Mucosa of stomach (tissue), 1 donor: Measurements from ENCODE around the gene CABP2.
"Not testable (repeated sequence)": the region's sequence is repeated elsewhere in the genome, so short reads cannot be mapped to it uniquely, and the experiment has no call there.

ENCODE experiments used
- H3K27me3 ChIP-seq: one replicate; pipeline ENCODE4 v1.7.0; 2013; ENCODE audit warnings: mild to moderate bottlenecking, low read length; ENCODE audit not compliant: control insufficient read depth, insufficient read depth
- H3K36me3 ChIP-seq: one replicate; pipeline ENCODE4 v1.7.0; 2013; ENCODE audit warnings: low read length; ENCODE audit not compliant: control insufficient read depth, insufficient read depth
- H3K4me1 ChIP-seq: one replicate; pipeline ENCODE4 v1.7.0; 2013; ENCODE audit warnings: mild to moderate bottlenecking, low read length; ENCODE audit not compliant: control insufficient read depth, insufficient read depth
- H3K4me3 ChIP-seq: one replicate; pipeline ENCODE4 v1.7.0; 2013; ENCODE audit warnings: low read length
- H3K9ac ChIP-seq: one replicate; pipeline ENCODE4 v1.7.0; 2013; ENCODE audit warnings: mild to moderate bottlenecking, low read length, moderate library complexity
- H3K9me3 ChIP-seq: one replicate; pipeline ENCODE4 v1.7.0; 2013; ENCODE audit warnings: mild to moderate bottlenecking, low read length, moderate library complexity; ENCODE audit not compliant: control insufficient read depth
- donor health status: Pancreatic carcinoma.

The CABP2 gene

DNA sequence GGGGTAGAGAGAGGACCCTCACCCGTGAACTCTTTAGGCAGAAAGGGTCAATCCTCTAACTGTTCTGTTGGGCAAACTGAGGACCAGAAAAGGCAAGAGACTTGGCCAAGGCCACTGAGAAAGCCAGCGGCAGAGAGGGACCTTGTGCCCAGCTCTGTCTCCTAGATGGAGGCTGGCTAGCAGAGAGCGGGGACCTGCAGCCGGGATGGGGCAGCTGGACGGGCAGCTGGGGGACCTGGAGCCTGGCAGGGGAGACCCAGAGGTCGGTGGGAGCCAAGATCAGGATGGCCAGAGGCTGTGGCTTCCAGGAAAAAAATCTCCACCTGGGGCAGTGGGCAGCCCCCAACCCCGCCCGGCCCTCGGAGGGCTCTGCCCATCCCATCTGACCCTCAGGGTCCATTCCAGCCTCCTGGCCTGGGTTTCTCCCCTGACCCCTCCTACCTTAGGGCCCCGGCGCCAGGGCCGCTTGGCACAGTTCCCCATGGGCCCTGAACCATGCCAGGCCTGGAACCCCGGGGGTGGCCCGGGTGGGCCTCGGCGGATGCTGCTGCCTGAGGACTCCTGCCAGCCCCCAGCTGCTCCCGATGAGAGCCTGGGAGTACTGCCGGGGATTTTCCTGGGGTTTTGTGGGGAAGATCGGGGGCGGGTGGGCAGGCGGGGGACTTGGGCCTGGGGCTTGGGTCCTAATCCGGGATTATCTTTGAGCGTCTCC lies at the start of gene CABP2:
Gene CABP2, minus strand, starts transcription at position 603 of the 712 bp plus-strand sequence. Its CDS starts 120 bp downstream, at position 483.
- Histone ChIP-seq H3K4me3 (no peak within 1 kb of the TSS), H3K4me1 (peaks cover 15% of the 10 kb centered on the region), H3K9me3 (no peaks in the 10 kb centered on the region), H3K36me3 (no peaks in the 10 kb centered on the region), H3K27me3 (no peaks in the 10 kb centered on the region), H3K9ac (no peak within 1 kb of the TSS)

DNA sequence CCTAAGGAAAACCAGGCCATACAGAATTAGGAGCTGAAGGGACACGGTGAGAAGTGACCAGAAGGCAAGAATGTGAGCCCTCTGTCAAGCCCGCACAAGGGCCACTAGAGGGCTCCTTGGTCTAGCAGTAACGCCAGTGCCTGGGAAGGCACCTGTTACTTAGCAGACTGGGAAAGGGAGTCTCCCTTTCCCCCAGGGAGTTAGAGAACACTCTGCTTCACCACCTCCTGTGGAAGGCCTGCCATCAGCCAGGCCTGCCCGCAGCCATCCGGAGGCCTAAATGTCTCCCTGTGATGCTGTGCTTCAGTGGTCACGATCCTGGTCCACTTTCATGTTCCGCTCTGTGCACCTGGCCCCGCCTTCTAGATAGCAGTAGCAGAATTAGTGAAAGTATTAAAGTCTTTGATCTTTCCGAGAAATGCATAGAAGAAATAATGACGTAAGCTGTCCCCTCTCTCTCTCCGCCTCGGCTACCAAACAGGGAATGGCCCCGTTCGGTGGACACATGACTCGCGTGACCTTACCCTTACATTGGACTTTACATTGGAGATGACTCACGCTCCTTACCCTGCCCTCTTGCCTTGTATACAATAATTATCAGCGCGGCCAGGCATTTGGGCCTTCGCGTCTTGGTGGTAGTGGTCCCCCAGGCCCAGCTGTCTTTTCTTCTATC lies 49.6 kb upstream of the CABP2 start:
- H3K36me3 ChIP-seq = no peaks in the 10 kb centered on the region
- H3K27me3 ChIP-seq = peaks cover 9% of the 10 kb centered on the region
- peaks cover 18% of the 10 kb centered on the region for H3K4me1 ChIP-seq
- H3K4me3 ChIP-seq = no peak overlapping the region
- H3K9ac ChIP-seq = peak overlapping the region; percentile 41
- no peaks in the 10 kb centered on the region for H3K9me3 ChIP-seq

DNA sequence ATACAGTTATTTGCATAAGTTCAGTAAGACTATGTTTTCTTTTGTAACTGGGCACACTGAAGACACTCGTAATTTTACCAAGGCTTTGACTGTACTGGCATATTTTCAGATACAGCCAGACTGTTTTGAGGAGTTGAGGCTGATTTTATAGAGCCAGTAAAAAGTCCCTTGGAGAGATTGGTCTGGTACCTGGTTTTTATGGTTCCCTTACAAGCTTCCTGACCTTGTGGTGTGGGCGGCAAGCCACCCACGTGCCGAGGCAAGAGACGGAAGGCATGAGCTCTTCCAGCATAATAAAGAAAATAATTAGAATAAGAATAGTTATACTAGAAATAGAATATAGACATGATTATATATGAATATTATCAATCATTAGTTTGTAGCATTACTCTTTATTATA lies 49.1 kb upstream of the CABP2 start:
- H3K36me3 ChIP-seq = no peaks in the 10 kb centered on the region
- H3K4me3 ChIP-seq = no peak overlapping the region
- H3K4me1 ChIP-seq = peaks cover 12% of the 10 kb centered on the region
- no peaks in the 10 kb centered on the region for H3K9me3 ChIP-seq
- no peak overlapping the region for H3K9ac ChIP-seq
- peaks cover 6% of the 10 kb centered on the region for H3K27me3 ChIP-seq

DNA sequence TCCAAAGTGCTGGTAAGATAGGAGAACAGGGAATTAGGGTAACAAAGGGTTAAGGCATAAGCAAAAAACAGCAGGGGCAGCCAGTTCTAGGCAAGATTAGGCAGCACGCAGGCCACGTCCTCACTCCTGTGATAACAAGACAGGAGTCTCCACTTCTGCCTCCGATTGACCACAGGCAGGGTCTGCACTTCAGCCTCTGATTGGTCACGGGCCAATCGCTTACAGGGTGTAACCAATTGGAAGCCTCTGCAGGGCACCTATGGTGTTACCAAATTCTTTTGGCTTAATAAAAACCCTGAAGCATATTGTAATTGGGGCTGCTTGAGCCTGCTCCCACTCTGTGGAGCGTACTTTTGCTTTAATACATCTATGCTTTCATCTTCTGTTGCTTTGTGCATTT lies 48.2 kb upstream of the CABP2 start:
- no peaks in the 10 kb centered on the region for H3K36me3 ChIP-seq
- peaks cover 4% of the 10 kb centered on the region for H3K27me3 ChIP-seq
- no peak overlapping the region for H3K9ac ChIP-seq
- H3K4me3 ChIP-seq = no peak overlapping the region
- H3K4me1 ChIP-seq = peaks cover 6% of the 10 kb centered on the region
- no peaks in the 10 kb centered on the region for H3K9me3 ChIP-seq

DNA sequence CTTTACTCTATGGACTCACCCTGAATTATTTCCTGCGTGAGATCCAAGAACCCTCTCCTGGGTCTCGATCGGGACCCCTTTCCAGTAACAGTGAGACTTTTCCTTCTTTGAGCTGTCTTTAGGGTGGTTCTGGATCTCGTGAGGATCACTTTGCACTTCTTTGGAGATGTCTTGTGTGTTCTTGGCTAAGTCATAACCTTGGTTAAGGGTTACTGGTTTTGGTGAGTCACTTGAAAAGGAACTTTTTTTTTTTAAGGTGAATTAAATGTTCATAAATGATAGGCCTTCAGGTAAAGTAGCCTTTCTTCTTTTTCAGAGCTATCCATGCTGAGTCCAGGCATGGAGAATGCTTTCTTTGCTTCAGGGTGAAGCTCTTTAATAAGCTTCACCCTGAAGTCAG lies 41.0 kb upstream of the CABP2 start:
- no peak overlapping the region for H3K9ac ChIP-seq
- peaks cover 17% of the 10 kb centered on the region for H3K4me1 ChIP-seq
- no peak overlapping the region for H3K4me3 ChIP-seq
- no peaks in the 10 kb centered on the region for H3K27me3 ChIP-seq
- H3K36me3 ChIP-seq = no peaks in the 10 kb centered on the region
- H3K9me3 ChIP-seq = no peaks in the 10 kb centered on the region

DNA sequence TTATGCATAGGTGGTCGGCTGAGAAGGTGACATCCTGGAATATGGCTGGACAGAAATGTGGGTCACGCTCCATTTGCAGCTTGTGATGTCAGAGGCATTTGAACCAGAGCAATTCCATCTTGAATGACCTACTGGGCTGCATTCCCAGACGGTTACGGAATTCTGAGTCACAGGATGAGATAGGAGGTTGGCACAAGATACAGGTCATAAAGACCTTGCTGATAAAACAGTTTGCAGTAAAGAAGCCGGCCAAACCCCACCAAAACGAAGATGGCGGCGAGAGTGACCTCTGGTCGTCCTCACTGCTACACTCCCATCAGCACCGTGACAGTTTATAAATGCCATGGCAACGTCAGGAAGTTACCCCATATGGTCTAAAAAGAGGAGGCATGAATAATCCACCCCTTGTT lies 40.5 kb upstream of the CABP2 start:
- H3K4me1 ChIP-seq = peaks cover 22% of the 10 kb centered on the region
- not testable (repeated sequence) for H3K4me3 ChIP-seq, H3K9me3 ChIP-seq, H3K36me3 ChIP-seq, H3K27me3 ChIP-seq, H3K9ac ChIP-seq

DNA sequence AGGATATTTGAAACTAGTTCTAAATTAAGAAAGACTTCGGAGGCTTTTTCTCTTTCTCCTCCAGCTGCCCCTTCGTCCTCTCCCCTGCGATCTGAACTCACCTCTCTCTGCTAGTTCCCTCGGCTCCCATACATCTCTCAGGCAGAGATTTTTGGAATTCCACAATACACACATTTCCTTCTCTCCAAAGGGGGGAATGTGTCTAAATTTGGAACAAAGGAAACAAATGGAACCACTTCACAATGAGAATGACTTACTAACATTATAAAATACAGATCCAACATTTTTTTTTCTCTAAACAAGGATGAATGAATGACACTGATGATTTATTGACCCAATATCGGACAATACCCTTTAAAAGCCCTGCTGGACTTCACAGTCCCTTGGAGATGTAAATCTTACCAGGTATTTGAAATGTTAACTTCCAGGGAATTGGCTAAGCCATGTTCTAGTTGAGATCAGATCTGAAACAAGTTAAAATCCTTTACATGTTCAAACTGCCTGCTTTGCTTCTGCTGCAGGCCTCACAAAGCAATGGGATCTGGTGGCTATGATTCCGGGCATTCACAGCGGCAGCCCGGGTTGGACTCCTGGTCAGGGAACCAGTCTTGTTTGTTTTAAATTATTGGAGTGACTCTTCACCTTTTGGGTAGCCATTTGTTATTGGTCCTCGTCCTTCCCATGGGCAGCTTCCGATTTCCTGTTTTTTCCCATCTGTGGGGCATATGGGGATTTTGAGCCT lies 39.9 kb upstream of the CABP2 start:
- Histone ChIP-seq H3K9me3 (no peaks in the 10 kb centered on the region), H3K36me3 (no peaks in the 10 kb centered on the region), H3K9ac (no peak overlapping the region), H3K27me3 (no peaks in the 10 kb centered on the region), H3K4me3 (no peak overlapping the region), H3K4me1 (peaks cover 28% of the 10 kb centered on the region)

DNA sequence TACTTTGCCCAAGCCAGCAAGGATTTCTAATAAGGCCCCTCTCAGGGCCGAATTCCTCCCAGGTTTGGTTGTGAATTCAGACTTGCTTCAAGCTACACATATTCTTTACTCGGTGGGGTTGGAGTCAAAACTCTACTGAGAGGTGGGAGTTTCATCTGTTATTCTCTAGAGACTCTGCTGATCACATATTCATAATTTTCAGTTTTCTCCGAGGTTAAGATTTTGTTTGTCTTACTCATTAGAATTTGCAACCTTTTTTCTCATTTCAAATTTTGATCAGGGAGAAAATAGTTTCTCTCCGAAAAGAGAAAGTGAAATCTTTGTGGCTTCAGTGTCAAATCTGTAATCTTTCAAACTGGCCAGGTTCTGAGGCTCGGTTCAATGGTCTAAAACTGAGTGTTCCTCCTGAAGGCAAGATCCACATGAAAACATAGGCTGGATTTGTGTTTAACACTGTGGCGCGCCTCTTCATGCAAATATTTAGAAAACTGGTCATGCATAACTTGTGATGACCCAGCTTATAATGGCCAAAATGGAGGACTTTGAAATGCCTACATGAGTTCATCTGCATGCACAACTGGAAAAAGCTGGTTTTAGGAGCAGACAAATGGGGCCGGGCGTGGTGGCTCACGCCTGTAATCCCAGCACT lies 38.8 kb upstream of the CABP2 start:
- H3K9me3 ChIP-seq = no peaks in the 10 kb centered on the region
- H3K4me1 ChIP-seq = peaks cover 29% of the 10 kb centered on the region
- no peaks in the 10 kb centered on the region for H3K27me3 ChIP-seq
- no peaks in the 10 kb centered on the region for H3K36me3 ChIP-seq
- H3K4me3 ChIP-seq = no peak overlapping the region
- no peak overlapping the region for H3K9ac ChIP-seq

DNA sequence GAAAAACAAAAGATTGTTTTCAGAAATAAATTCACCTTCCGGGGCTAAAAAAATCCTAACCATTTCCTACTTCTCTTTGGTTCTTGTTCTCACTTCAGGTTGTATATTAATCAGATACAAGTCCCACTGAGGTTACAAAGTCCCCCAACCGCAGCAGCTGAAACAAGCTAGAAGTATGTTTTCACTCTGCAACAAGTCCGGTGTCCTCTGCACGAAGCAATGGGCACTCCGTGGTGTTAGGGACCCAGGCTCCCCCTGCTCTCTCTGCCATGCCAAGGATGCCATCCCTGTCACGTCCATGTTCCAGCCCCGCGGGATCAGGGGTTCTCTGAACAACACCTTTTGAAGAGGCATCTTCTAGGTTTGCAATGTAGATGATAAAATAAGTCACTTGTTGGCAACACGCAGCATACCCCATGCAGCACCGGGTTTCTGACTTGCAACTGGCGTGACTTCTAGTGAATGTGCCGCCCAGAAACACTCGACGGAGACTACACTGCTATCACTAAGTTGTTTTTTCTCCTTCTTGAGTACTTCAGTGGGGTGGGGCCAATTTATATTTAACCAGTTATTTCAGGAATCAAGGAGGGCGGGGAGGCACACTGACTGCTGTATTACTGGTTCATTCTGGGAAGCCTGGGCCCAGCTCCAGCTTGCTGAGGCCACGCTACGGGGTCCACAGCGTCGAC lies 35.0 kb upstream of the CABP2 start:
- Histone ChIP-seq H3K27me3 (no peaks in the 10 kb centered on the region), H3K9ac (no peak overlapping the region), H3K9me3 (no peaks in the 10 kb centered on the region), H3K4me1 (peaks cover 25% of the 10 kb centered on the region), H3K36me3 (no peaks in the 10 kb centered on the region), H3K4me3 (no peak overlapping the region)

DNA sequence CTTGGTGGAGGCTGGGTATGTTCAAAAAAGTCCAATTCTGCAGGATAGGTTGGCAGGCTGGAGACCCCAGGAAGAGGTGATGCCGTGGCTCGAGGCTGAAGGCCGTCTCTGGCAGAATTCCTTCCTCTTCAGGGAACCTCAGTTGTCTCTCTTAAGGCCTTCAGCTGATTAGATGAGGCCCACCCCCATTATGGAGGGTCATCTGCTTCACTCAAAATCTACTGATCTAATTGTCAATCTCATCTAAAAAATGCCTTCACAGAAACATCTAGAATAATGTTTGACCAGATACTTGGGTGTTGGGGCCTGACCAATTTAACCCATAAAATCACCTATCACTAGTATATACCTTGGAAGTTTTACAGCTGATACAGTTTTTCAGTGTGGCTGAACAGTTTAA lies 33.0 kb upstream of the CABP2 start:
- Histone ChIP-seq H3K4me1 (peaks cover 15% of the 10 kb centered on the region), H3K9ac (no peak overlapping the region), H3K9me3 (no peaks in the 10 kb centered on the region), H3K36me3 (no peaks in the 10 kb centered on the region), H3K27me3 (no peaks in the 10 kb centered on the region), H3K4me3 (no peak overlapping the region)

DNA sequence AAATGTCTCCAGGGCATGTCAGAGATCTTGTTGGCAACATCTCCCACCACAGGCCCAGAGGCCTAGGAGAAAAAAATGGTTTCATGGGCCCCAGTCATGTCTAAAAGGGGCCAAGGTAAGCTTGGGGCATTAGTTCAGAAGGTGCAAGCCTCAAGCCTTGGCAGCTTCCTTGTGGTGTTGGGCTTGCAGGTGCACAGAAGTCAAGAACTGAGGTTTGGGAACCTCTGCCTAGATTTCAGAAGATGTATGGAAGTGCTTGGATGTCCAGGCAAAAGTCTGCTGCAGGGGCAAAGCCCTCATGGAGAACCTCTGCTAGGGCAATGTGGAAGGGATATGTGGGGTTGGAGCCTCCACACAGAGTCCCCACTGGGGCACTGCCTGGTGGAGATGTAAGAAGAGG lies 28.5 kb upstream of the CABP2 start:
- not testable (repeated sequence) for H3K9me3 ChIP-seq, H3K4me3 ChIP-seq, H3K27me3 ChIP-seq, H3K4me1 ChIP-seq, H3K36me3 ChIP-seq, H3K9ac ChIP-seq
